GM18909 (cell line): Measurements from ENCODE around the gene FXYD7.
"Not testable (repeated sequence)": the region's sequence is repeated elsewhere in the genome, so short reads cannot be mapped to it uniquely, and the experiment has no call there.

Experiments
- ATAC-seq: cut with Tn5 transposase; IDR thresholded peaks from one replicate; pipeline ENCODE4 v1.9.1; 2021; ENCODE audit warnings: mild to moderate bottlenecking; ENCODE audit not compliant: unreplicated experiment, poor library complexity

The FXYD7 gene

GRCh38 chr19:35141837-35142605, 1.0 kb upstream of the FXYD7 start:
- ATAC-seq: no peak

DNA sequence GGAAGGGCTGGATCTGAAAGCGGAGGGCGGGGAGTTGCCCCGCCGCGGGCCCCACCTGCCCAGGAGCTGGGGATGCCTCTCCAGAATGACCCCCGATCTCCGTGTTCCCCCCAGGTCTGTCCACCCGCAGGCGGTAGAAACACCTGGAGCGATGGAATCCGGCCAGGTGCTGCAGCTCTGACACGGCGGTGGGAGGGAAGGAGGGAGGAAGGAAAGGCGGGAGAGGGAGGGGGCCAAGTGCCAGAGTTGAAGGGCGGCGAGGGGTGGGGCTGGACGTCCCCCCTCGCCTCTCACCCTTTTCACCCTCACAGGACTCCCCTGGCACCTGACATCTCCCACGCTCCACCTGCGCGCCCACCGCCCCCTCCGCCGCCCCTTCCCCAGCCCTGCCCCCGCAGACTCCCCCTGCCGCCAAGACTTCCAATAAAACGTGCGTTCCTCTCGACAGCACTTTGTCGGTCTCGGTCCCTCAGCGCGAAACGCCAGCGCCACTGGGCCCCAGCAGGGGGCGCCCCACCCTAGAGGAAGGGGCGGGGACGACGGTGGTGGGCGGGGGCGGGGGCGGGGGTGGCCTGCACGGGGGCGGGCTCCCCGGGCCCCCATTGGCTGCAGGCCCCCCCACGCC, 337 bp upstream of the FXYD7 start:
- no peak for ATAC-seq

DNA sequence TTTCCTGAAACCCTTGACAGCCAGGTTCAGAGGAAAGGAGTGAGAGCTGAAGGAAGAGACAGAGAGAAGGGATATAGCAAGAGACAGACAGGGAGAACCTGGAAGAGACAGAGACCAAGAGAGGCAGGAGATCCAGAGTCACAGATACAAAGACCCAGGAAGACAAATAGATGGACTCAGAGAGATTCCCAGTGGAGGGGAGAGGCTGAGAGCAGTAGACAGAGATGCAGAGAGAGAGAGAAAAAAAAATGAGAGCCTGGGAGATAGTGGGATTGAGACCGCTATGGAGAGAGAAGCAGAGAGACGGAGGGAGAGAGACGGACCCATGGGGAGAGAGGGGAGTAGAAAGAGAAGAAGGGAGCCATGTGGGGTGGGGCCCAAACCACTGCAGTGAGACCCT, 763 bp downstream of the FXYD7 start:
- no peak for ATAC-seq

DNA sequence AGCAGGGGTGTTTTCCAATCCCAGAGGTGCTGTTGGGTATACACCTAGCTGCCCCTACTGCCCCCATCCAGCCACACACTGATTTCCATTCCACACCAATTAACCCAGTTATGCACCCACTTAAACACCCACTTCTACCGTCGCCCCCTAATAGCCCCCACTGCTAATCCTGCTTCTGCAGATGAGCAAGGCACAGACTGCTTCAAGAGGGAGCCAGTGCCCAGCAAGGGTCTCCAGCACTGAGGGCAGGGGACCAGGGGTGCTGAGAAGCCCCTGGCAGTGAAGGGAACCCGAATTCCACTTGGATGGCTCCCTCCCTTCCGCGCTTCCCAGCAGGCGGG, 1.2 kb downstream of the FXYD7 start:
- ATAC-seq: no peak

GRCh38 chr19:35144600-35145436, 1.8 kb downstream of the FXYD7 start:
- ATAC-seq: no peak

- ATAC-seq: no peak
Observed at GRCh38 chr19:35146746-35147459, 3.8 kb downstream of the FXYD7 start.

GRCh38 chr19:35149463-35149862, 6.4 kb downstream of the FXYD7 start:
- ATAC-seq: no peak

GRCh38 chr19:35150445-35150844, 7.4 kb downstream of the FXYD7 start:
- ATAC-seq: no peak

DNA sequence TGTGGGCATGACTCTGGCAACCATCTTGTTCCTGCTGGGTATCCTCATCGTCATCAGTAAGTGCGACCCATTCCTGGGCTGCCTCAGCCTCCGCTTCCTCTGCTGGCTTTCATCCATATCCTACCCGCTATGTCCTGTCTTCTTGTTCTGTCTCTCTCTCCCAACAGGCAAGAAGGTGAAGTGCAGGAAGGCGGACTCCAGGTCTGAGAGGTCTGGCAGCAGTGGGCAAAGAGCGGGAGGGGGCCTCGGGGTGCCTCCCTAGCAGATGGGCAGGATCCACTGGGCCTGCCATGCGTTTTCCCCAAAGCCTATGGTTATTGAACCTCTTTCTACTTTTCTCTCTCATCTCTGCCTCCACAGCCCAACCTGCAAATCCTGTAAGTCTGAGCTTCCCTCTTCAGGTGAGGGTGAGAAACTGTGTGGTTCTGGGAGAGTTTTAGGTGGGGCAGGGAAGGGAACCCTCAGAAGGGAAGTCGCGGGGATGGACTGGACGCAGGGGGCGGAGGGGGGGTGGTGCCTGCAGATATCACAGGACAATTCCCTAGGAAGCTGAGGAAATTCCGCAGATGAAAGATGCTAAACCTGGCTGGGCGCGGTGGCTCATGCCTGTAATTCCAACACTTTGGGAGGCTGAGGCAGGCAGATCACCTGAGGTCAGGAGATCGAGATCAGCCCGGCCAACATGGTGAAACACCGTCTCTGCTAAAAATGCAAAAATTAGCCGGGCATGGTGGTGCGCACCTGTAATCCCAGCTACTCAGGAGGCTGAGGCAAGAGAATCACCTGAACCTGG, 8.4 kb downstream of the FXYD7 start:
- no peak for ATAC-seq

- ATAC-seq: not testable (repeated sequence)
Observed at GRCh38 chr19:35153129-35153522, 10.1 kb downstream of the FXYD7 start.

GRCh38 chr19:35153701-35154524, 10.9 kb downstream of the FXYD7 start:
- ATAC-seq: no peak

GRCh38 chr19:35154525-35155406, 11.7 kb downstream of the FXYD7 start, which contains the start of gene FXYD5:
FXYD5 (plus strand) TSS chr19:35154735; CDS start chr19:35155551, 816 bp downstream.
- ATAC-seq: peak; percentile 40

DNA sequence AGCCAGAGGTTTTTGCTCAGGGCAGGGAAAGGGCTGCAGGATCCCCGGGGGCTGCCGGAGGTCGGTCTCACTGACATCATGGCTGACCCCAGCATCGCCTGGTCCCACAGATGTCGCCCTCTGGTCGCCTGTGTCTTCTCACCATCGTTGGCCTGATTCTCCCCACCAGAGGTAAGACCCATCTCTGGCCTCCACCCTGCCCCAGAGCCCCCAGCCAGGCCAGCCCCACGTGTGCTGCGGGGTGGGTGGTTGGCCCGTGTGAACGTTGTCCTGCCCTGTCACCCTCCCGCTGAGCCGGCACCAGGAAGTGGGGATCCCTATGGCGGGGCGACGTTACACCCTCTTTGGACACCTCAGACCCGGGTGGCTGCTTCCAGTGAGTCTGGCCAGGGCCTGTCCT, 12.4 kb downstream of the FXYD7 start:
- ATAC-seq: peak; percentile 23

DNA sequence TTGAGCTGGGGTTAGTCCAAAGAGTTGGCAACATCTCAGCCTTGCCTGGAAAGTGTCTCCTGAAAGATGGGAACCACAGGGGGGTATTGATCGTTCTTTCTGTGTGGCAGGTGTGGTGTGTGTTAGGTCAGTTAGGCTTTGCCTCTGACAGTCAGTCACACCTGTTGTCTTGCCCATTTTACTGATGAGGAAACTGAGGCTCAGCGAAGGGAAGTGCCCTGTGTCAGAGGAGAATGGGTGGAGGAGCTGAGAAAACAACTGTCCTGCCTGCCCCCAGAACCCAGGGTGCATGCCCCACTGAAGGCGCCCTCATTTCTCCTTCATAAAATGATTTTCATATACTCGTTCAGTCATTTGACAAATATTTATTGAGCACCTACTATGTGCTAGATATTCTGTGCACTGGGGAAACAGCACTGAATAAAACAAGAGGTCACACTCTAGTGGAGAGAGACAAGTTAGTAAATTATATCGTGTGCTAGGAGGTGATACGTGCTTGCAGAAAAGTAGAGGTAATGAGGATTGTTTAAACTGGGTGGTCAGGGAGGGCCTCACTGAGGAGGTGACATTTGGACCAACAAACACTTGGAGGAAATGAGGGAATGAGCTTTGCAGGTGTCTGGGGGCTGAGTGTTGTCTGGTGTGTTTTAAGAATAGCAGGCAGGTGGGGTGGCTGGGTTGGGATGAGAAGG, 13.1 kb downstream of the FXYD7 start:
- ATAC-seq: no peak

- no peak for ATAC-seq
Observed at GRCh38 chr19:35156673-35157014, 13.6 kb downstream of the FXYD7 start.

DNA sequence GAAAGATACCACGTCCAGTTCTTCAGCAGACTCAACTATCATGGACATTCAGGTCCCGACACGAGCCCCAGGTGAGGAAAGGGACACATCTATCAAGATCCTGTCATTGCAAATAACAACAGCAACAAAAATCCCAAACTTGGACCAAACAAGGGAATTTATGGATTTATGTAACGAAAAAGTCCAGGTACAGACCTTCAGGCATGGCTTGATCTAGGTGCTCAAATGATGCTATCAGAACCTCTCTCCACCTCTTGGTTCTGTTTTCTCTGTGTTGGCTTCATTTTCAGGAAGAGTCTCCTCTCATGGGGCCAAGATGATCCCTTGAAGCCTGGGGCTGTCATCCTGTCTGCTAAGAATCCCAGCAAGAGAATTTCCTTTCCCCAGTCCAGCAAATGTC, 14.4 kb downstream of the FXYD7 start:
- no peak for ATAC-seq

DNA sequence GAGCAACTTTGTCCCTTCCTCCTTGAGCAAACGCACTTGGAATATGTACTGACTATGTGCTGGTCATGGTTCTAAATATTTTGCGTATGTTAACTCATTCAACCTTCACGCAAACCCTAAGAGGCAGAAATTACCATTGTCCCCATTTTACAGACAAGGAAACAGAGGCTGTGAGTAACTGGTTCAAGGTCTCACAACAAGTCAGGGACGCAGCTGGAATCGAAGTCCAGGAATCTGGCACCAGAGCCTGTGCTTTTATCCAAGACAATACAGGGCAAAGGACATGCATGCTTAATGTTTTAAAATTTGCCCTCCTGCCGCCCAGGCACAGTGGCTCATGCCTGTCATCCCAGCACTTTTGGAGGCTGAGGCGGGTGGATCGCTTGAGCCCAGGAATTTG, 16.6 kb downstream of the FXYD7 start:
- ATAC-seq: no peak
